Activated naive CD4-positive, alpha-beta T cell (primary cell): ENCODE measurements around the gene ELF3.
"Not testable (repeated sequence)": the region's sequence is repeated elsewhere in the genome, so short reads cannot be mapped to it uniquely, and the experiment has no call there.

Source experiments
- DNase-seq, 4 experiments: peaks; one replicate each; lab custom pipeline; 2025; lab: John Stamatoyannopoulos, UW

ELF3 gene

GRCh38 chr1:202010180-202011015 is at the start of gene ELF3:
Gene ELF3, plus strand, starts transcription at chr1:202010587. Its CDS starts 550 bp downstream, at chr1:202011137.
- no peak for DNase-seq

GRCh38 chr1:201962382-201962781 is 48.0 kb upstream of the ELF3 start:
- DNase-seq = not testable (repeated sequence)

DNA sequence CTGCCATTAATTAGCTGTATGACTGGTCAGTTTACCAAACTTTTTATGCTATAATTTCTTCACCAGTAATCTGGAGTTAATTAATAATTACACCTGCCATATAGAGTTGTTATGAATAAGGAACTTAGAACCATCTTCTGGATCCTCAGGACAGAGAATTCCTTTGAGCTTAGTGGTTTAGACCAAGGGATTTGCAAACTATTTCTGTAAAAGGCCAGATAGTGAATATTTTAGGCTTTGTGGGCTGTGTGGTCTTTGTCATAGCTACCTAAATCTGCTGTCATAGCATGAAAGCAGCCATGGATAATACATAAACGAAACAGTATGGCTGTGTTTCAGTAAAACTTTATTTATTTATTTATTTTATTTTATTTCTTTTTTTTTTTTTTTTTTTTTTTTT is 46.1 kb upstream of the ELF3 start:
- DNase-seq = no peak

DNA sequence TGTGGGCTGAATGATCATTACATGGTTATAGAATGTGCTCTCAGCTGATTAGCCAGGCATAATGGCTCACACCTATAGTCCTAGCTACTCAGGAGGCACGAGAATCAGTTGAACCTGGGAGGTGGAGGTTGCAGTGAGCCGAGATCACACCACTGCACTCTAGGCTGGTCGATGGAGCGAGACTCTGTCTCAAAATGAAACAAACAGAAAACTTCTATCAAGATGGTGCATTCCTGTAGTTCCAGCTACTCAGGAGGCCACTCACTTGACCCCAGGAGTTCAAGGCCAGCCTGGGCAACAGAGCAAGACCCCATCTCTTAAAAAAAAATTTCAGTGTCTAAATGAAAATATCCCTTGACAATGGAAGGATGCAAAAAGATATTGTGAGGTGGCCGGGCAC is 44.2 kb upstream of the ELF3 start:
- DNase-seq = no peak

- no peak for DNase-seq
Observed at GRCh38 chr1:201968202-201968925, 42.0 kb upstream of the ELF3 start.

GRCh38 chr1:201970334-201971159 is 39.8 kb upstream of the ELF3 start:
- no peak for DNase-seq

GRCh38 chr1:201982082-201982622 is 28.2 kb upstream of the ELF3 start:
- DNase-seq = peak; percentile 6 to 57 (median 28)

DNA sequence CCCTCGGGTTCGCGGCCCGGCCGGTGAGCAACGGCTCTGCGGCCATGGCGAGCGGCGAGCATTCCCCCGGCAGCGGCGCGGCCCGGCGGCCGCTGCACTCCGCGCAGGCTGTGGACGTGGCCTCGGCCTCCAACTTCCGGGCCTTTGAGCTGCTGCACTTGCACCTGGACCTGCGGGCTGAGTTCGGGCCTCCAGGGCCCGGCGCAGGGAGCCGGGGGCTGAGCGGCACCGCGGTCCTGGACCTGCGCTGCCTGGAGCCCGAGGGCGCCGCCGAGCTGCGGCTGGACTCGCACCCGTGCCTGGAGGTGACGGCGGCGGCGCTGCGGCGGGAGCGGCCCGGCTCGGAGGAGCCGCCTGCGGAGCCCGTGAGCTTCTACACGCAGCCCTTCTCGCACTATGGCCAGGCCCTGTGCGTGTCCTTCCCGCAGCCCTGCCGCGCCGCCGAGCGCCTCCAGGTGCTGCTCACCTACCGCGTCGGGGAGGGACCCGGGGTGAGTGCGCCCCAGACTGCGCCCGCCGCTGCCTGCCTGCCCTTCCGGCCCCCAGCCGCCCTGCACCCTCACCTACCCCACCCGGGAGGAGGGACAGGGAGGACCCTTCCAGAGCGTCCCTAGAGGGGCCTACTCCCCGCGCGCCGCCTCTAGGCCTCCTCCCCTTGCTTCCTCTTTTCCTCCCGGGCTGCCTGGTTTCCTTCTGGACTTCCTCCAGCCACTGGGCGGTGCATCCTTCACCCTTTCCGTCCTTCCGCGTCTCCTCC is 27.6 kb upstream of the ELF3 start, which contains the start of gene RNPEP:
Gene RNPEP (plus strand): TSS at position 26 of the 757 bp plus-strand sequence. CDS start 19 bp downstream, at position 45.
- DNase-seq = peak in 3 of 4 experiments; percentile 9 to 46 (median 22)

DNA sequence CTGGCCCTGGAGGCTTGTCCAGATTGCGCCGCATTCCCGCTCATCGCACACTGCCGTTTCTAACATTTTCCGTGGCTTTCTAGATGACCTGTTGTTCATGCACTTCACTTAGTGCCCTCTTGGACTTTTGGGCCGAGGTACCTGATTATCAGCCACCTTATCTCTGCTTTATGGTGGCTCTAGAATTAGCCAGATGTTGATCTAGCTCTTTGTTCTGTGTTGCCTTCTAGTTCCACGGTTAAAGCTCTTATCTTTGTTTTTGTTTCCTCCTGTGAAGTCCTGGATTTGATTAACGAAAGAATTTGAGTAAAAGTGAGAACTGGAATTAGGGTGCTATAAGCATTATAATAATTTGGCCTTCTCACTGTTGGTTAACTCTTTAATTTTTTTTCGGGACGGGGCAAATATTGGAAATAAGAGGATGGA is 27.0 kb upstream of the ELF3 start:
- no peak for DNase-seq

DNA sequence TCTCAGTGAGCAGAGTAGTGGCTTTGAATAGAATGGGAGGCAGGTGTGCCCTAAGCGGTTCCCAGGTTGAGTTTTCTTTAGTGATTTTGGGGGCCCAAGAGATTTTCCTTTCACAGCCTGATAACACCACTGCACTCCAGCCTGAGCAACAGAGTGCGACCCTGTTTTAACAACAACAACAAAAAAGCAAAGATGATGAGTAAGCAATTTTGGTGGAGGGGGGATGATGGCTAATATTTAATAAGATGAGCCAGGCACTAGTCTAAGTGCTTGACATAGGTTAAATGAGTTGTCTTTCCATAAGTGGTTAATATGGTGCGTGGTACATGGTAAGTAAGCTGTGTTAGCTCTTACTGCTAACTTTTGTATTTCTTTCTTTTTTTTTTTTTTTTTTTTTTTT is 25.9 kb upstream of the ELF3 start:
- no peak for DNase-seq

DNA sequence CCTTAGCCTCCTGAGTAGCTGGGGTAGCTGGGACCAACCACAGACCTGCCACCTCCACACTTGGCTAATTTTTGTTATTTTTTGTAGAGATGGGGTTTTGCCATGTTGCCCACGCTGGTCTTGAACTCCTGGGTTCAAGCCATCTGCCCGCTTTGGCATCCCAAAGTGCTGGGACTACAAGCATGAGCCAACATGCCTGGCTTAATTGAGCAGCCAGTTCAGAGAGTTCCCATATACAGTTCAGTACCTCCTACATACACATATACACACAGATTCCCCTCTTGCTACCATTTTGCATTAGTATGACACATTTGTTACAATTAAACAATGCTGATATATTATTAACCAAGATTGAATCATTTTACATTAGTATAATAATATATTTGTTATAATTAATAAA is 25.0 kb upstream of the ELF3 start:
- no peak for DNase-seq

- no peak for DNase-seq
Observed at GRCh38 chr1:201988601-201989000, 21.8 kb upstream of the ELF3 start.

DNA sequence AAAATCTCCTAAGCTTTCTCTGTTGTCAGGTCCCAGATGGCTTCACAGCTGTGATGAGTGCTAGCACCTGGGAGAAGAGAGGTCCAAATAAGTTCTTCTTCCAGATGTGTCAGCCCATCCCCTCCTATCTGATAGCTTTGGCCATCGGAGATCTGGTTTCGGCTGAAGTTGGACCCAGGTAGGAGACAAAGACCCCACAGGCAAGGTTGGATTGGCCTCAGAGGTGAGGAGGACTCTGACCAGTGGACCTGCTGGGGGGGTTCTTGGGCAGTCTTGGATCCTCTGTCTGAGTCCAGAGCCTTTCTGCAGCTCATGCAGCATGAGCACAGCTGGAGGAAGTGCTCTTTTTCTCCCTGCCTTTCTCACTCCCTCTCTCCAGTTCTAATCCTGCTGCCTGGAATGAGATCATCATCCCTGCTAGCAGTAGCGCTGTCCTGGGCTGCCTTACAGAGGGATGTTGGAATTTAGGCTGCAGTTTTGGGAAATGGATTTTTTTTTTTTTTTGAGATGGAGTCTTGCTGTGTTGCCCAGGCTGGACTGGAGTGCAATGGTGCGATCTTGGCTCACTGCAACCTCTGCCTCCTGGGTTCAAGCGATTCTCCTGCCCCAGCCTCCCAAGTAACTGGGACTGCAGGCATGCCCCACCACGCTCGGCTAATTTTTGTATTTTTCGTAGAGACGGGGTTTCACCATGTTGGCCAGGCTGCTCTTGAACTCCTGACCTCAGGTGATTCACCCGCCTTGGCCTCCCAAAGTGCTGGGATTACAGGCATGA is 20.8 kb upstream of the ELF3 start:
- DNase-seq = no peak

GRCh38 chr1:201990427-201990826 is 20.0 kb upstream of the ELF3 start:
- DNase-seq = no peak

DNA sequence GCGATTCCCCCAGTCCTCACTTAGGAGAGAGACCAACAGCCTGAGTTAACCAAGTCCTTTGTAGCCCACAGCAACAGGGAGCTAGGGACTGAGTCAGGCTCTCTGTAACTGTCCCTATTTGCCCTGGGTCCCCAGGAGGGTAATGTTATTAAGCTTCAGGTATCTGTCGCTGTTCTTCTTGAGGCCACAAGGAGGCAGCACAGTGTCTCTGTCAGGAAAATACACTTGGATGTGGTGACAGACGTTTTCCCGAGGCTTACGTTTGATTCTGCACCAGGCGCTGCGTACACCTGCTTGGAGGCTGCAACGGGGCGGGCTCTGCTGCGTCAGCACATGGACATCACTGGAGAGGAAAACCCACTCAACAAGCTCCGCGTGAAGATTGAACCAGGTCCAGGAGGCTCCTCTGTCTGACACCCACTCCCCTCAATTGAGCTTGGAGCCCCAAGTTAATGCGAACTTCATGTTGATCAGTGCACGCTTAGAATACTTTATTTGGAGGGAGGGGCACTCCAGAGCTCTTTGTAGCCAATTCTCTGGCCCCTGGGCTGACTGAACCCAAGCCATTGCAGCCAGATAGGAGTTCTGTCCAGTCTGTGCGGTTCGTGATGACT is 10.7 kb upstream of the ELF3 start:
- no peak for DNase-seq

DNA sequence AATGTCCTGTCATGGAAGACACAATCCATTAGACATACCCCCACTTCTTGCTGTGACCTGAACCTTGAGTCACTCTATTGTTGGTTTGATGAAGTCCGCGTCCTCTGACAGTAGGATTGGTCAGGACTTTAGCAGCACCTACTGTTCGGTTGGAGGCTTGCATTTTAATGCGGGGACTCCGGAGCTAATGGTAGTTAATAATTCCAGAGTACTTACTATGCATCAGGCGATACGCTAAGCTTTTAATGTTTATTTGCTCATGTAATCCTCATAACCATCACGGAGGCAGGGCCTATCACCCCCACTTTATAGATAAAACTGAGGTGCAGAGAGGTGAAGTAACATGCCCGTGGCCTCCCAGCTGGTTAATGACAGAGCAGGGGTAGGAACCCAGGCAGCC is 7.9 kb upstream of the ELF3 start:
- DNase-seq = no peak

DNA sequence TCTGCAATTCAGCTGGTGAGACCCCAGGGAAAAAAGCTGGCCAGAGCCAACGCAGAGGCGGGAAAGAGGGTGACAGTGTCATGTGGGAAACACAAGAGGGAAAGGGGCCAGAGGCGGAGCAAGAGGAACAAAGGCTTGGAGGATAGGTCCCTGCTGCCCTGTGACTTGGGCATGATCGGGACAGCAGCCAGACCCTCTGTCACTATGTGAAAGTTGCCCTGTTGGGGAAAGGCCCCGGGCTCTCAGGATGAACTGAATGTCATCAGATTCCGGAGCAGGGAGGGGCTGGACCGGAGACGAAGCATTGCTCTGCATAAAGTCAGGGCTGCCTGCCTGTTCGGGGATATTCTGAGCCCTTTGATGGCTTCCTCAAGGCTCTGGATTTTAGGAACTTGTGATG is 5.7 kb upstream of the ELF3 start:
- DNase-seq = no peak

DNA sequence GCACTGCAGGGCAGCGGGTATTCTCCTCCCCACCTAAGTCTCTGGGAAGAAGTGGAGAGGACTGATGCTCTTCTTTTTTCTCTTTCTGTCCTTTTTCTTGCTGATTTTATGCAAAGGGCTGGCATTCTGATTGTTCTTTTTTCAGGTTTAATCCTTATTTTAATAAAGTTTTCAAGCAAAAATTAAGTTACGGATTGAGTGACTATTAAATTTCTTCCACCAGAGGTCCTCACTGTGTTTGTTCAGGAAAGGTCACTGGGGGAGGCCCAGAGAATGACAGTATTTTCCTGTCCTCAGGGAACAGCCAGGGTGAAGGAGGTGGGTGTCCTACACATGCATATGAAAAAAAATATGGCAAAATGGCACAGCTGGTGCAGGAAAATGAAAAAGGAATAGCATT is 4.4 kb upstream of the ELF3 start:
- no peak for DNase-seq

DNA sequence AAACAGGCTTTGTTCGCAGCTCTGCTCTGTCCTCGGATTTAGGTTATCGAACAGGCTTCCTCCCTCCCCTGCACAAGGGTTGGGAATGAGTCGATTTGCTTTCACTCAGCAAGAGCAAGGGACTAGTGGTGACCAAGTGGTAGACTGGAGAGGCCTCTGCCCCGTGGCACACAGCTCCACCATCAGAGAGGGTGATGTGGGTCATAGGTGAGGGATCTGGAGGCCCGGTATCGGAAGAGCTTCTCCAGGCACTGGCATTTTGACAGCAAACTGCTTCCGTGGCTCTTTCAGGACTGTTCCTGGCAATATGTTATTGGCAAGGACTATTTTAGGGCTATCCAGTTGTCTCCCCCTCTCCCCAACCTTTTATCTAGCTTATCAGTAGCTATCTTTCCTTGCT is 3.1 kb upstream of the ELF3 start:
- no peak for DNase-seq
